Measurements from ENCODE around the gene TICRR.

DNA sequence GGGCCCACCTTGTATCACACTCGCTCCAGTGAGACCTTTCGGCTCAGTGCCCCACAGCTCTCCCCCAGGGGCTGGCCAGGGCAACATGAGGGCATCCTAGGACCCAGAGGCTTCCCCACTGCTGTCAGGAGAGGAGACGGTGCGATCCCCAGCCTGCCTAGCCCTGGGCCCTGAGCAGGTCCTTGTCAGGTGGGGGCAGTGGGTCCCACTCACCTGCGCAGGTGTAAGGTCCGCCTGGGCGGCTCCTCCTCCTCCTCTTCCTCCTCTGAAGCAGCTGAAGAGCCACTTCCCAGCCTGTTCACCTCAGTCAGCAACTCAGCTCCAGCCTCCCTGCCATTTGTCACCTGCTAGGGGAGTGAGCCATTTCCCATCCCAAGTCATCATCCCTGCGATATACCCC lies 70.4 kb downstream of the TICRR start:
- TF ChIP-seq USF2 (IDR thresholded peaks at IDR 0.05; ENCODE audit: low read depth, low read length) = no peak
- no peak for TF ChIP-seq CEBPB (IDR thresholded peaks at IDR 0.05; ENCODE audit: low read depth, low read length)
- no peak for TF ChIP-seq CTCF (conservative IDR thresholded peaks at IDR 0.05; ENCODE audit: low read depth, low read length)
- TF ChIP-seq RAD21 (IDR thresholded peaks at IDR 0.05; ENCODE audit: low read length) = no peak
- TF ChIP-seq FOS (IDR thresholded peaks at IDR 0.05; ENCODE audit: low read depth, low read length) = no peak
- TF ChIP-seq ELK1 (IDR thresholded peaks at IDR 0.05; ENCODE audit: borderline replicate concordance, low read depth, low read length) = no peak
- TF ChIP-seq POLR2A (IDR thresholded peaks at IDR 0.05; ENCODE audit: low read depth, low read length) = no peak
- TF ChIP-seq NFE2L2 (IDR thresholded peaks at IDR 0.05; ENCODE audit: low read depth, low read length) = no peak
- no peak for TF ChIP-seq SMC3 (IDR thresholded peaks at IDR 0.05; ENCODE audit: low read depth, low read length)
- TF ChIP-seq BHLHE40 (IDR thresholded peaks at IDR 0.05; ENCODE audit: low read depth, low read length) = no peak
- no peak for TF ChIP-seq RFX5 (IDR thresholded peaks at IDR 0.05; ENCODE audit: low read depth, low read length)
- TF ChIP-seq MXI1 (IDR thresholded peaks at IDR 0.05; ENCODE audit: borderline replicate concordance, low read depth, low read length) = no peak
- TF ChIP-seq RCOR1 (IDR thresholded peaks at IDR 0.05; ENCODE audit: insufficient replicate concordance, low read length) = no peak
